CD4-positive, alpha-beta T cell treated with Interleukin-15 for 4 hours (primary cell): Measurements from ENCODE around the gene B4GALNT3.

Source experiments
- DNase-seq: peaks from one replicate; pipeline ENCODE4 v3.0.0-alpha.2; 2020; ENCODE audit warnings: low spot score

B4GALNT3 gene

GRCh38 chr12:539540-540310 is 80.0 kb downstream of the B4GALNT3 start:
- no peak for DNase-seq

- no peak for DNase-seq
Observed at GRCh38 chr12:541676-542324, 82.1 kb downstream of the B4GALNT3 start.

GRCh38 chr12:542395-543113 is 82.8 kb downstream of the B4GALNT3 start:
- DNase-seq, result no peak

- no peak for DNase-seq
Observed at GRCh38 chr12:543114-543451, 83.3 kb downstream of the B4GALNT3 start.

GRCh38 chr12:544142-544541 is 84.4 kb downstream of the B4GALNT3 start:
- DNase-seq, result no peak

- no peak for DNase-seq
Observed at GRCh38 chr12:544941-545635, 85.3 kb downstream of the B4GALNT3 start.

GRCh38 chr12:545835-546234 is 86.1 kb downstream of the B4GALNT3 start:
- DNase-seq, result no peak

GRCh38 chr12:546265-546919 is 86.7 kb downstream of the B4GALNT3 start:
- no peak for DNase-seq

- peak; percentile 53 for DNase-seq
Observed at GRCh38 chr12:546920-547845, 87.4 kb downstream of the B4GALNT3 start.

- DNase-seq, result no peak
Observed at GRCh38 chr12:547883-548470, 88.2 kb downstream of the B4GALNT3 start.

- no peak for DNase-seq
Observed at GRCh38 chr12:549476-550082, 89.8 kb downstream of the B4GALNT3 start.

GRCh38 chr12:550473-551260 is 90.9 kb downstream of the B4GALNT3 start:
- DNase-seq, result no peak

- no peak for DNase-seq
Observed at GRCh38 chr12:552466-552865, 92.7 kb downstream of the B4GALNT3 start.

GRCh38 chr12:553216-554000 is 93.7 kb downstream of the B4GALNT3 start:
- no peak for DNase-seq

- no peak for DNase-seq
Observed at GRCh38 chr12:554001-554285, 94.2 kb downstream of the B4GALNT3 start.

GRCh38 chr12:556498-556897 is 96.8 kb downstream of the B4GALNT3 start:
- DNase-seq, result no peak

GRCh38 chr12:558580-558979 is 98.8 kb downstream of the B4GALNT3 start:
- DNase-seq, result no peak

- DNase-seq, result no peak
Observed at GRCh38 chr12:559208-559905, 99.6 kb downstream of the B4GALNT3 start.
